Hepatic stellate cell (primary cell): ENCODE measurements around the gene LCLAT1.
"Not testable (repeated sequence)": the region's sequence is repeated elsewhere in the genome, so short reads cannot be mapped to it uniquely, and the experiment has no call there.

Source experiments
- DNase-seq: peaks from one replicate; pipeline ENCODE4 v3.0.0; 2011; ENCODE audit warnings: low spot score

Gene LCLAT1

GRCh38 chr2:30601375-30601774 lies 154.3 kb downstream of the LCLAT1 start:
- DNase-seq = no peak

DNA sequence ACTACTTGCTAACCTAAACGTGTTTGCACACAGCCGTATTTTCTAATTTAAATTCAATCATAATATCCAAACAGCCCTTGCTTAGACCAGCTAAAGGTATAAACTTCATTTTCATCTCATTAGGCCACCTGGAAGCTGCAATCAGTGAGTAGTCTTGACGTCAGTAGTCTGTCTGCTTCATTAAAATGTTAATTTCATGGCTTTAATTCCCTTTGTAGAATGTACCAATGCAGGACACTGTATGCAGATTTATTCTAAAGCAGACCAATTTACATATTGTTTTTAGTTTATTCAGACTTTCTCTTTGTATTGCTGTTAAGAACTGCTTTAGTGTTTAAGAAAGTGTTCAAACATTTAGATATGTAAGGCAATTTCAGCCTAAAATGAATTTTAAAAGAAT lies 158.2 kb downstream of the LCLAT1 start:
- no peak for DNase-seq

GRCh38 chr2:30608643-30609042 lies 161.6 kb downstream of the LCLAT1 start:
- DNase-seq = no peak

- DNase-seq = no peak
These were observed 164.5 kb downstream of the LCLAT1 start for GRCh38 chr2:30611583-30611982.

DNA sequence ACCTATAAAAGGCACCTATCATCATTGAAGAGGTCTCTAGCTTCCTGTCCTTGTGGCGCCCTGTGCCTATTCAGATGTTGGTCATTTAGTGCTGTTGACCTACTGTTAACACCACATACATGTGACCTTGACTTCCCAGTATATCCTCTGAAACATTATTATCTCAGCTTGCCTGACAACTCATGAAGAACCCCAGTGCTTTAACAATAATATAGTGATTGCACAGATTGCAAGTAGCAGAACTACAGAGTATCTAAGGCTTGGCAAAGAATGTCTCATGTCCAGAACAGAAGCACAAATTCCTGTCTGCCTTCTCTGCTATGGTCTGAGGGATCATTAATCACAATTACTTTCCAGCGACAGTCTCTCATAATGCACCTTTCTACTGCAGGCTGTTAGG lies 165.3 kb downstream of the LCLAT1 start:
- DNase-seq = no peak

GRCh38 chr2:30613001-30613400 lies 166.0 kb downstream of the LCLAT1 start:
- DNase-seq = no peak

DNA sequence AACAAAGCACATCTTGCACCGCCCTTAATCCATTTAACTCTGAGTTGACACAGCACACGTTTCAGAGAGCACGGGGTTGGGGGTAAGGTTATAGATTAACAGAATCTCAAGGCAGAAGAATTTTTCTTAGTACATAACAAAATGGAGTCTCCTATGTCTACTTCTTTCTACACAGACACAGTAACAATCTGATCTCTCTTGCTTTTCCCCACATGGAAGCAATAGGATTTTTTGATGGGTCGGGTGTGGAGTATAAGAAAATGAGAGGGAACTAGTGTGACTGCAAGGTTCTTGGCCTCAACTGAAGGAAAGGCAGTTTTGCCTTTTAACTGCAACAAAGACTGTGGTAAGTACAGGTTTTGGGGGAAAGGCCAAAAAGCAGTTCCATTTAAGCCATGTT lies 167.2 kb downstream of the LCLAT1 start:
- not testable (repeated sequence) for DNase-seq

GRCh38 chr2:30615926-30616325 lies 168.9 kb downstream of the LCLAT1 start:
- no peak for DNase-seq

DNA sequence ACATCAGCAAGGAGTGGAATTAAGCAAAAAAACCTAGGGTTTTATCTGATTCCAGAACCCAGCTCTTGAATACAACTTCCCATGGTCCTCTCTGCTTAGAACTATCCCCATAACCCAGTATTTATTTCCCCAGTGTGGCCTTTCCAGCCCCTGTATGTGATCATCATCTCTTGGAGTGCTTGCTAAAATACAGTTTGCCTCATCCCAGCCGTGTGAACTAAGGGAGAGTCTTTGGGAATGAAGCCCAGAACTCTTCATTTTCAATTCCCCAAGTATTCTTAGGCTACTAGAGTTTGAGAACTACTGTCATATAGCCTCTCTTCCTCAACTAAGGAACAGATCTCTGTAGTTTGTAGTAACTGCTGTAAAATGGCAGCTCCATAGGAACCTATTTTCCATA lies 173.1 kb downstream of the LCLAT1 start:
- DNase-seq = no peak

GRCh38 chr2:30621836-30622235 lies 174.8 kb downstream of the LCLAT1 start:
- no peak for DNase-seq

DNA sequence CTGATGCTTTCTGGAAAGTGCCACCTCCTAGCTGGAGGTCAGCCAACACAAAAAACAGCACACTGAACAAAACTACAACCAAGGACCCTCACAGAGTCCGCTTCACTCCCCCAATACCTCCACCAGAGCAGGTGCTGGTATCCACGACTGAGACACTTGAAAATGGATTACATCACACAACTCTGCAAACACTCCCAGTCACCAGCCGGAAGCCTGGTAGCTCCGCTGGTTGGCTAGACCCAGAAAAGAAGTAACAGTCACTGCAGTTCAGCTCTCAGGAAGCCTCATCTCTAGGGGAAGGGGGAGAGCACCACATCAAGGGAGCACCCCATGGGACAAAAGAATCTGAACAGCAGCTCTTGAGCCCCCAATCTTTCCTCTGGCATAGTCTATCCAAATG lies 175.4 kb downstream of the LCLAT1 start:
- no peak for DNase-seq

- DNase-seq = no peak
These were observed 178.2 kb downstream of the LCLAT1 start for GRCh38 chr2:30625276-30625675.

DNA sequence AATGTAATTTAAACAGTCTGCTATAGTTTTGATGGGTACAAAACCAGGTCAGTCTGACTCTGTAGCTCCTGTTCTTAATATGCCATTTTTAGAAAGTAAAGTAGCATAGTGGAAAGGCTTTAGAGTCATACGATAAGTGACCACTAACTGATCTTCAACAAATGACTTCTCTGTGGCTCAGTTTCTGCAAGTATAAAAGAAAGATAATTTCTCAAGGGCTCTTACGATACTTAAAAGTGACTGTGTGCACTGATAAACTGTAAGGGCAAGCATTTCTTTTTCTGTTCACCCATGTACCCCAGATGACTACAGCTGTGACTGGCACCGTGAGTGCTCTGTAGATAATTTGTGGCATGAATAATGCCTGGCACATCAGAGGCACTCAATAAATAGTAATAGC lies 178.7 kb downstream of the LCLAT1 start:
- no peak for DNase-seq

GRCh38 chr2:30626397-30626796 lies 179.4 kb downstream of the LCLAT1 start:
- no peak for DNase-seq

- no peak for DNase-seq
These were observed 180.1 kb downstream of the LCLAT1 start for GRCh38 chr2:30627151-30627550.

GRCh38 chr2:30628341-30628740 lies 181.3 kb downstream of the LCLAT1 start:
- no peak for DNase-seq

DNA sequence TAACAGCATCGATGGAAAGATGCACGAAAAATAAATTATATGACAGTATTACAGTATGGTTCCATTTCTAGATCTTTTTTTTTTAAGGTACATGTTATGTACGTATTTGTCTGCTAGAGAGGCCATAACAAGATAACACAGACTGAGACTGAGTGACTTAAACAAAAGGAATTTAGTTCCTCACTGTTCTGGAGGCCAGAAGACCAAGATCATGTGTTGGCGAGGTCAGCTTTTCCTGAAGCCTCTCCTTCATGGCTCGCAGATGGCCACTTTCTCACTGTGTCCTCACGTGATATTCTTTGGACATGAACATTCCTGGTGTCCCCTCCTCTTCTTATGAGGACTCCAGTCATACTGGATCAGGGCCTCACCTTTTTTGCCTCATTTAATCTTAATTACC lies 182.8 kb downstream of the LCLAT1 start:
- DNase-seq = no peak

- no peak for DNase-seq
These were observed 184.1 kb downstream of the LCLAT1 start for GRCh38 chr2:30631051-30631671.

DNA sequence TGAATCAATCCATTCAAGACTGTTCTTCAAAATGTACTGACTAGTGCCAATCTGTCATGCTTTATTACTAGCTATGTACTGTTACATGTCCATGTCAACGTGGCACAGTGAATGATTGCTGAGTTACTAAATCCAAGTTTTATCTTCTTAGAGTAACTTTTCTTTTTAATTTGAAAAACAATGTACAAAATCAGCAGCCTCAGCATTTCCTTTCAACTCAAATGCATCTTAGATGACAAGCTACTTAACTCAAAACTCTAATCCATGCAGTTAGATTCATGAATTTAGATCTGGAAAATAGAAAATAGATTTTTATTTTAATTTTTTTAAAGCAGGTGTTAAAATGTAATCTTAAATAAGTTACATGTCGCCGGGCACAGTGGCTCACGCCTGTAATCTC lies 186.0 kb downstream of the LCLAT1 start:
- DNase-seq = no peak

DNA sequence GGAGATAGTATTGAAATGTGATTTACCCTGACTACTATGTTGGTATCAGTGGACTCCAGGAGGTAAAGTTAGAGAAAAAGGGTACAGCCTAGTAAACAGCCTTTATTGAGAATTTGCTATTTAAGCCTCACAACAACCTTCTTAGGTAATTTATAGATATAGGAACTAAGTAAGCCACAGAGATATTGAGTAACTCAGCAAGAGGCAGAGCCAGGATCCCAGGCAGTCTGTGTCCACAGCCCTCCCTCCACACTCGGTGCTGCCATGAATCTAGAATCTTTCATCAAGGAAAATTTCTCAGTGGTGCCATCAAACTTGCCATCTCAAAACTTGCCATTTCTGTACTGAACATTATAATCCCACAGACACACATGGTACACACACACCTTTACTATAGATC lies 189.3 kb downstream of the LCLAT1 start:
- no peak for DNase-seq

DNA sequence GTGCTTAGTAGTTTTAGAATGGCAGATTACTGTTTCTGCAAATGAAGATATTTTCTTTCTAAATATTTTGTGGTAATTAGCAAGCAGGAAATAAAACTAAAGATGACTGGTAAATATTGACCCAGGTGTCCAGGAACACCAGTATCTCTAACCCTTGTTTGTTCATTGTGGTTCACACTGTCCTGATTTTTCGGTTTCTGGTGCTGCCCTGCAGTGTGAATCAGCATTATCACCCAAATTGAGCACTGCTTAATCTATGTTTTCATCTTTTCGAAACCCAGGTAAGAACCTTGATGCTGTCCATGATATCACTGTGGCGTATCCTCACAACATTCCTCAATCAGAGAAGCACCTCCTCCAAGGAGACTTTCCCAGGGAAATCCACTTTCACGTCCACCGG lies 192.8 kb downstream of the LCLAT1 start:
- DNase-seq = no peak

- no peak for DNase-seq
These were observed 194.8 kb downstream of the LCLAT1 start for GRCh38 chr2:30641765-30642345.

DNA sequence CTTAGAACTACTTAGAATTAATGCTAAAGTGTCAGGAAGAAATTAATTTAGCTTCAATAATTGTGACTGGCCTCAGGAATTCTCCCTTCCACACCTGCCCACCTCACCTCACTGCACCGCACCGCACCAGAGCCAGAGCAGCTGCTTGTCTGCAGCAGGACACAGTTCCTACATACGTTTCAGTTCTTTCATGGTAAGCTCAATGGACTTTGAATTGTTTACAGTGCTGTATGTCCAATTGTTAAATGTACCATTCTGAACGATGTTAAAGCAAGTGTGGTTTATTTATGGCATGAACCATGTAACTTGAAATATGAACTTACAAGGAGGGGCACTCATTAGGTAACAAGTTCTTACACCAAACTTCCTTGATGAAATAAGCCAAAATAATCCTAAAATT lies 196.0 kb downstream of the LCLAT1 start:
- not testable (repeated sequence) for DNase-seq

DNA sequence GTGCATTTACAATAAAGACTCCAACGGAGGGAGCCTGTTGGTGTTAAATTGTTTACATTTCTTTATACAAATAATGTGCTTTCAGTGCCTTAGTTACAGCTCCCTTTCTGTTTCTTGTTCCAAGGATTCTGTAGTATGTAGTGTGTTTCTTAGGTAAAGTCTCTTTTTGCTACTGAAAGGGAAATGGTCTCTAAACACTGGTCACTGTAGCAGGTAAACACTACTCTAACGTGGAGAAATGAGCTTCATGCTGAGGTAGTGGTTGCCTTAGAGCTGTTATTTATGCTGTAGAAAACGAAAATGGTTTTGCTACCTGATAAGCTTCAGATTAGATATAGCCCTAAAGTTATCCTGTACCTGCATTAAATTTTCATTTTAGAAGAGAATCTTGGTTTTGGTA lies 196.6 kb downstream of the LCLAT1 start:
- DNase-seq = no peak
